PC-3 (cell line): ENCODE results near the gene NEU1.

ENCODE experiments used
- CTCF ChIP-seq: fragments of 300-600 bp; sonication (generic); conservative IDR thresholded peaks from 2 replicates; pipeline ENCODE4 v1.5.1; 2017; ENCODE audit warnings: antibody characterized with exemption, low read depth, mild to moderate bottlenecking, low read length
- EZH2 ChIP-seq: fragments of 300-600 bp; sonication (generic); IDR thresholded peaks from one replicate; pipeline ENCODE4 v1.6.1; 2017; ENCODE audit warnings: antibody characterized with exemption, mild to moderate bottlenecking, low read length; ENCODE audit not compliant: unreplicated experiment

DNA sequence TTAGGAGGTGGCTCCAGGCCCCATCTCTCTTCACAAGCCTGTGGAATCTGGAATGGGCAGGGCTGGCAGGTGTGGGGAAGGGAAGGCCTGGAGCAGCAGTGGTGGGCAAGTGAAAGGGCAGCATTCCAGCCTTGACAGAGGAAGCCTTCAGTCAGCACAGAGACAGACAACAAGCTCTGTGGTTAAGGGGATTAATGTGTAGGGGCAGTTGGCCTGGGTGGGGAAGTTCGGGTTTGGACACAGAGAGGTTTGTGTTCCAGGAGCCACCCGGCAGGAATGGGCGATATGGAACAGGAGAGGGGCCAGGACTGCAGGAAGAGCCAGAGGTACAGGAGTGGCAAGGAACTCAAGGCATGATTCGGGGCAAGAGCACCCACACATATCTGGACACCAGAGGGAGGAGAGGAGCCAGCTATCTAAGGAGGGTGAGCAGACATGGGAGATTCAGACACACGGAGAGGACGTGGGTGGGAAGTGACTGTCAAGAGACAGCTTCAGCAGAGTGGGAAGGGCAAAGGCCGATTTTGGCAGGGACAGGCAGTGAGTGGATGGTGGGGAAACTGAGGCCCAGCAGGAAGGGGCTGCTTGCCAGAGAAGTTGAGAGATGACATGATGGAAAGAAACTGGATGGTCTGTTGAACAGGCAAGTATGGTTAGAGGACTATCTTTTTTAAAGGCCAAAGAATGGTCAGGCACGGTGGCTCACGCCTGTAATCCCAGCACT, 18.7 kb upstream of the NEU1 start:
- TF ChIP-seq CTCF (no peak), EZH2 (no peak)
